ENCODE measurements around the gene CRMP1.
"Not testable (repeated sequence)": the region's sequence is repeated elsewhere in the genome, so short reads cannot be mapped to it uniquely, and the experiment has no call there.

Gene CRMP1

DNA sequence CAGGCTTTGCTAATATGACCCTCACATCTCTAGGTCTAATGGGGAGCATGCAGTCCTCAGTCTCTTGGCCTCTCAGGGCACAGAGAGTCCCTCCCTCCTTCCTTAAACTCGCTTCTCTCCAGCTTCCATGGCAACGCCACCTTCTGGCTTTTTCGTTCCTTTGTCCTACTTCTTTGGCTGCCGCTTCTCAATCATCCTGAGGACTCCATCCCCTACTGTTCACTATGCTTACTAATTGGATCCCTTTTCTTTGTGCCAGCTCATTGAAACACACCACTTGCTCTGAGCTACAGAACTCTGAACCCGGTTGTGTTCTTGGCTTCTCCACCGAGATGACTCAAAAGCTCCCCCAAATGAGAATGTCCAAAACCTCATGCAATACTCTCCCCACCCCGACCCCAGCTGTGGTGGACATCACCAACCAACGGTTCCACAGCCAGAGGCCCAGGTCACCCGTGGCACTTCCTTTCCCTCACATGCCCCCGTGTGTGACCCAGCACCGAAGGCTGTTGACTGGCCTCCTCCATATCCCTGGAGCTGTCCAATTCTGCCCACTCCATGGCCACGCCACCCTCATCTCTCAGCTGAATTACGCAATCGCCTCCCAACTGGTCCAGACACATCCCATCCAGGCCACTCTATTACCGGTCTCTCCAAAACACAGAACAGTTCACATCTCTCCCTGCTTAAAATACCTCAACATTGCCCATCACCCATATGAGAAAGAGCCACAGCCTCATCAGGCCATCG lies 34.7 kb downstream of the CRMP1 start:
- Mint-ChIP-seq H3K27me3 (peaks cover 6% of the 10 kb centered on the region), H3K27ac (no peak overlapping the region), H3K4me1 (peaks cover 1% of the 10 kb centered on the region), H3K4me3 (no peak overlapping the region), H3K9me3 (no peaks in the 10 kb centered on the region)
- ATAC-seq (no peak), DNase-seq (no peak)

DNA sequence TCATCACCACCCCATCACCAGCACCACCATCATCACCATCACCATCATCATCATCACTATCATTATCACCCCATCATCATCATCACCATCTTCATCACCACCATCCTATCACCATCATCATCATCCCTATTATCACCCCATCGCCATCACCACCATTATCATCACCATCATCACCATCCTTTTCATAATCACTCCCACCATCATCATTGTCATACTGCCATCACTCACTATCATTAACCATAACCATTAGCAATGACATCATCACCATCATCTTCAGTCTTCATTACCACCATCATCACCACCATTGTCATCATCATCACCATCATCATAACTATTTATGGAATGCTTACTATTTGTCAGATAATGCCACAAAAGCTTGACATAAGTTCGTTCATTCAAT lies 35.7 kb downstream of the CRMP1 start:
- H3K27ac Mint-ChIP-seq: no peak overlapping the region

DNA sequence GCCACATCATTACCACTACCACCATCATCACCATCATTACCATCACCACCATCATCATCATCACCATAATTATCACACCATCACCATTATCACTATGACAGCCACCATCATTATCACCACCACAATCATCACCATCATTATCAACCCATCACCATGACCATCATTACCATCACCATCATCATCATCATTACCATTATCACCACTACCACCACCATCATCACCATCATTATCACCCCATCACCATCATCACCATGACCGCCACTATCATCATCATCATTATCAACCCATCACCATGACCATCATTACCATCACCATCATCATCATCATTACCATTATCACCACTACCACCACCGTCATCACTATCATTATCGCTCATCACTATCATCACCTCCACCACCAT lies 36.5 kb downstream of the CRMP1 start:
- not testable (repeated sequence) for ATAC-seq, DNase-seq, H3K27me3 Mint-ChIP-seq, H3K4me1 Mint-ChIP-seq, H3K27ac Mint-ChIP-seq, H3K4me3 Mint-ChIP-seq, H3K9me3 Mint-ChIP-seq

More for the DNA sequence above, 35.7 kb downstream of the CRMP1 start:
- ATAC-seq: no peak
- Mint-ChIP-seq H3K27me3 (peaks cover 3% of the 10 kb centered on the region), H3K9me3 (no peaks in the 10 kb centered on the region), H3K4me3 (no peak overlapping the region), H3K4me1 (no peaks in the 10 kb centered on the region)
- no peak for DNase-seq

DNA sequence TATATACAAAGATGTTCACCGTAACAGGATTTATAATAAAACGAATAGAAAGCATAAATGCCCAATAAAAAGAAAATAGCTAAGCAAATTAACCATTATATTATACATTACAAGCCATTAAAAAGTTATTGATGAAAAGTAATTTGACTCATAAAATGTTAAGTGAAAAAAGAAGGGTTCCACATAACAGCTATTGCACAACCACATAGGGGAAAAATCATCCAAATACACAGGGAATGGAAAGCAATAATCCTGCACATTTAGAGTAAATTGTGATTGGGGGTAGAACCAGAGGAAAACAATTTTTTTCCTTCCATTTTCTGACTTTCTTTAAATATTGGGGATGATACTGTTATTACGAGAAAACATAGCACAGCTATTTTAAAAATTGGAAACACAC lies 38.0 kb downstream of the CRMP1 start:
- Mint-ChIP-seq H3K27ac (no peak overlapping the region), H3K4me3 (no peak overlapping the region), H3K27me3 (peaks cover 17% of the 10 kb centered on the region), H3K4me1 (no peaks in the 10 kb centered on the region), H3K9me3 (no peaks in the 10 kb centered on the region)
- DNase-seq (no peak), ATAC-seq (no peak)

DNA sequence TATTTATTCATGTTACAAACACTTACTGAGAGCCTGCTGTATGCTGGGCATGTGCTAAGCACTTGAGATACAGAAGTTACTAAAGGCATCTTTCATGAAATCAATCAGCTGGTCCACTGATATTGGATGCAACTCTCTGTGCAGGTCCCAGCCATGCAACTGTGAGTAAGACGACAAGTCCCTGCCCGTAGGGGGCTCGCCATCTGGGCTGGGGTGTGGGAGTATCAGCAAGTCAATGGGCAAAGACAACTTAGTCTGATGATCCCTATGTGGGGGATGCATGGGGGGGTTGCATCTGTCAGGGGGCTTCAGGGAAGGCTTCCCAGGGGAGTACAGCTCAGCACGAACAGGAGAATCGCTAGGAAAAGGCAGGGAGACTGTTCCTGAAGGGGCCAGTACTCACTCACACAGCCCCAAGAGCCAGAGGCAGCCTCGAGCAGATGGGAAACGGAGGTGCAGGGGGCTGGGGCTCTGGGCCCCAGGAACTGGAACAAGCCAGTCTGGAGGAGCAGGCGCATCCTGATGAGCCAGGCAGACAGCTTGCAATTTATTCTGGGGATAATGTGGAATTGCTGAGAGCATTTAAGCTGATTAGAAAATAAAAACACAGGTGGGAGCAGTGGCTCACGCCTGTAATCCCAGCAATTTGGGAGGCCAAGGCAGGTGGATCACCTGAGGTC lies 40.2 kb downstream of the CRMP1 start:
- no peak overlapping the region for H3K4me3 Mint-ChIP-seq
- DNase-seq (no peak), ATAC-seq (no peak)
- peaks cover 36% of the 10 kb centered on the region for H3K27me3 Mint-ChIP-seq
- H3K27ac Mint-ChIP-seq: no peak overlapping the region
- H3K4me1 Mint-ChIP-seq: no peaks in the 10 kb centered on the region
- no peaks in the 10 kb centered on the region for H3K9me3 Mint-ChIP-seq

DNA sequence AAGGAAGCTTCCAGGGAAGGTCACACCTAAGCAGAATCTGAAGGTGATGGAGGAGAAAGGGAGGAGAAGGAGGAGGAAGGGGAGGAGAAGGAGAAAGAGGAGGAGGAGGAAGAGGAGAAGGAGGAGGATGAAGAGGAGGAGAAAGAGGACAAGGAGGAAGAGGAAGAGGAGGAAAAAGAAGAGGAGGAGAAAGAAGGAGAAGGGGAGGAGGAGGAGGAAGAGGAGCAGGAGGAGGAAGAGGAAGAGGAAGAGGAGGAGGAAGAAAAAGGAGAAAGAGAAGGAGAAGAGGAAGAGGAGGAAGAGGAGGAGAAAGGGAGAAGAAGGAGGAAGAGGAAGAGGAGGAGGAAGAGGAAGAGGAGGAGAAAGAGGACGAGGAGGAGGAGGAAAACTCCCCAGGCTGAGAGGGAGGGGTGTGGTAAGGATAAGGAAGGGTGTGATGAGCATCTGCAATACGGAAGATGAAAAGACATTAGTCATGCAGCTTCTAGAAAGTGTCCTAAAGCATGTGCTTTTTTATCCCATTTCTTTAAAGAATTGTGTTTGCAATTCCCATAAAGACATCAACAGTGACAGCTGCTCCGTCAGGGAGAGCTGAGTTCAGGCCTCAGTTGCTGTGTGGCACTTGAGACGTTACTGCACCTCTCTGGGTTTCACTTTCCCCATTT lies 41.1 kb downstream of the CRMP1 start:
- H3K4me1 Mint-ChIP-seq: no peaks in the 10 kb centered on the region
- H3K27me3 Mint-ChIP-seq: peaks cover 38% of the 10 kb centered on the region
- H3K27ac Mint-ChIP-seq: no peak overlapping the region
- no peaks in the 10 kb centered on the region for H3K9me3 Mint-ChIP-seq
- DNase-seq (no peak), ATAC-seq (no peak)
- no peak overlapping the region for H3K4me3 Mint-ChIP-seq

DNA sequence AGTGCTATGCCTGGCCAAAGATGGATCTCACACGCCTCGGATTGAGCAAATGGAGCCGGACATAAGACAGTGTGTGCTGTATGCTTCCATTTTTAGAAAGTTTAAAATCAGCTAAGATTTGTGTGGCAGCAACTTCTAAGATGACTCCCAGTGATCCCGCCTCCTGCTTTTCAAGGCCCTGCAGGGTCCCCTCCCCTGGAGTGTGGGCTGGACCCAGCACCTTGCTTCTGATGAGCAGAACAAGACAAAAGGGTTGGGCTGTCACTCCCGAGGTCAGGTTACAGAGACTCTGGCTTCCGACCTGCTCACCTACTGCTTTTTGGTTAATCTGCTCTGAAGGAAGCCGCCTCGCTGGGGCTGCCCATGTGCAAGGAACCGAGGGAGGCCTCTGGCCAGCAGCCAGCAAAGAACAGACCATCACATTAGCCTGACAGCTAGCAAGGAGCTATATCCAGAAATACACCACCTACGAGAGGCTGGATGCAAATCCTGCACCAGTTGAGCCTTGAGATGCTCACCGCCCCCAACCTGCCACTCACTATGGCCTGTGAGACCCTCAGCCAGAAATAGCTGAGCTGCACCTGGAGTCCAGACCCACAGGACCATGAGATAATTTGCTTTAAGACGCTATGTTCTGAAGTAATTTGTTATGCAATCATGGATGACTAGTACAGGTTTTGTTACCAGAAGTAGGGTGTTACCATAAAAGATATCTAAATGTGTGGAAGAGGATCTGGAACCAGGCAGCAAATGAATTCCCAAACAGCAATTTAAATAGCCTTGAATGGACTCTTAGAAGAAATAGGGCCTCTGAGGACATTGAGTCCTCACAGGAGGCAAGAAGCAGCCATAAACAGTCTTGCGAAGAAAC lies 47.6 kb downstream of the CRMP1 start:
- H3K27ac Mint-ChIP-seq: no peak overlapping the region
- ATAC-seq (no peak), DNase-seq (no peak)
- no peaks in the 10 kb centered on the region for H3K4me1 Mint-ChIP-seq
- H3K4me3 Mint-ChIP-seq: no peak overlapping the region
- H3K9me3 Mint-ChIP-seq: no peaks in the 10 kb centered on the region
- H3K27me3 Mint-ChIP-seq: peaks cover 22% of the 10 kb centered on the region

DNA sequence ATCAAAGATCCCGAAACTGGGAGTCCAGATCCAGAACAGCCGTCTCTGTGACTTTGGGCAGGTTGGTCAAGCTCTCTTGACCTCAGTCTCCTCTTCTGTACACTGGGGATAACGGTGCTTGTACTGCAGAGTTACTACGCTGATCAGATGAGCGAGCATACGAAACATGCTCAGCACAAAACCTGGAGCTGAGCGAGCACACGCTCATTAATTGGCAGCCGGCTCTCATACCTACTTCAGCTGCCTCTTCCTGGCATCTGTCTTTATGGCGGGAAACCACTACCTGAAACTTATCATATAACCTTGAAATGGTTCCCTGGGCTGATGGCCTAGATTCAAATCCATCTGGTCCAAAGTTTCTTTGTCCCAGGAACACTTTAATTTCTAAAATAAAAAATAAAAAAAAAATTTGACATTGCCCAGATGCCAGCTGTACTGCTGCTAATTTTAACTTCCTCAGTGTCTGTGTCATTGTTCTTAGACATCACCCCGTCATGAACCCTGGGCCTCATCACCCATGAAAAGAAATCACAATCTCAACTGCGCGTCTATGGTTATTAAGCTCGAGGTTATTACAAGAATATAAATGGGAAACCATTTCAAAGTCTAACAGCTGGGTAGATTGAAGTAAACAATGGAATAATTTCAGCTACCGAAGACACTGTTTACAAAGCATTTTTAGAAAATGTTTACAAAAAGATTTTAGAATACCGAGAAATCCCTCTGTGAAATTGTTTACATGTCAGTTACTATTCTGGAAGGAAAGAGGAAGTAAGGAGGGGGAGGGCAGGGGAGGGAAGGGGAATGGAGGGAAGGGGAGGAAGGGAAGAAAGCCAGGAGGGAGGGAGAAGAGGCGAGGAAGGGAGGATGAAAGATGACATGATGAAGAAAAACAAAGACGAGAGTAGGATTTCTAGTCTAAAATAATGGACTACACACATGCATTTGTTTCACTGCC lies 49.0 kb downstream of the CRMP1 start:
- Mint-ChIP-seq H3K27me3 (peaks cover 10% of the 10 kb centered on the region), H3K9me3 (no peaks in the 10 kb centered on the region), H3K4me3 (no peak overlapping the region), H3K4me1 (no peaks in the 10 kb centered on the region), H3K27ac (no peak overlapping the region)
- DNase-seq (no peak), ATAC-seq (no peak)

DNA sequence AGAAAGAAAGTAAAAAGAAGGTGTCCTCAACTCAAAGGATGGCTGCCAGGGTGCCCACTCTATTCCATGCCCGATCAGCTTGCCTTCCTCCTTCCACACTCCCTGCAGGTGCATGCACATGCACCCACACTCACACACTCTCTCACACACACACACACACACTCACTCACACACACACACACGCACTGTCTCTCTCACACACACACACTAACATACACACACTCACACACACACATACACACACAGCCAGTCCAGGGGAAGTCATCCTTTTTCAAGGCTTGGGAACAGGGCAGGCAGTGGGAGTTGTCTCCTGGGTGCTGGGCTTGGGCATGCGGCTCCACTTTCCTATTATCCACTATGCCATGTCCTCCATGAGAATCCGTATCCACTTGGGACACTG lies 50.4 kb downstream of the CRMP1 start:
- Mint-ChIP-seq H3K4me3 (no peak overlapping the region), H3K27ac (no peak overlapping the region), H3K27me3 (no peaks in the 10 kb centered on the region), H3K4me1 (no peaks in the 10 kb centered on the region), H3K9me3 (no peaks in the 10 kb centered on the region)
- DNase-seq: no peak
- no peak for ATAC-seq

DNA sequence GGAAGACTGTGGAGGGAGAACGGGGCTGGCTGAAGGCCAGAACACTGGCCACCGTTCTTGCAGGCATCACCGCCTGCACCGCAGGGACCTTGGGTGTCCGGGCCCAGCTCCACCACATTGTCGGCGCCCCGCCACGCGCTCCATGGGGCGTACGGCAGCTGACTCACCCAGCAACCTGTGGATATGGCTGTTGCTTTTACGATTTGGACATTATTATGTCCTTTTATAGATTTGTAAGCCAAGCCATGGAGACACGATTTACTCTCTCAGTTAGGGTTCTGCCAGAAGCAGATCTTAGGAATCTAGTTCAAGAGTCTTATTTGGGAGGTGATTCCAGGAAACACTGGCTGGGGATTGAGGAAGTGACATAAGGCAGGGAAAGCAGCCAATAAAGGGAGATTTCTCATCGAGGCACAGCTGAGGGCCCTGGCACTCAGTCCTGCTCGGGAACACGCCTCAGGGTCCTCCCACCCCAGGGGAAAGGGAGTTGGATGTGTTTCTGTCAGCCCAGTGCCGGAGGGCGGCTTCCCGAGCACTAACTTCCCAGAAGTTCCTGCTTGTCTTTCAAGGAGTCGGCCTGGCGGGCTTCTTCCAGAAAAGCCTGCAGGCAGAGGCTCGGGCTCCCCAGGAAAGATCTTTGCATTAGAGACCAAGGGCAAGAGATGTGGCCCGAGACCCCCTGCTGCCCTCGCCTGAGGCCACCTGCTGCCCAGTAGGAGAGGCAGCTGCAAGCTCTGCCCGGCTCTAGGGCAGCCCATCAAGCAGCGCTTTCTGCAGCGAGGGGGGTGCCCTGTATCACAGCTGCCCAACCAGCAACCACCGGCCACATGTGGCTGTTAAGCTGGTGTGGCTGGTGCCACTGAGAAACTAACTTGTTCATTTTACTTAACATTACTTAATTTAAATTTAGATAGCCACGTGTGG lies 52.9 kb downstream of the CRMP1 start:
- Mint-ChIP-seq H3K27ac (no peak overlapping the region), H3K9me3 (no peaks in the 10 kb centered on the region), H3K4me1 (no peaks in the 10 kb centered on the region), H3K27me3 (no peaks in the 10 kb centered on the region), H3K4me3 (no peak overlapping the region)
- DNase-seq (no peak), ATAC-seq (no peak)

DNA sequence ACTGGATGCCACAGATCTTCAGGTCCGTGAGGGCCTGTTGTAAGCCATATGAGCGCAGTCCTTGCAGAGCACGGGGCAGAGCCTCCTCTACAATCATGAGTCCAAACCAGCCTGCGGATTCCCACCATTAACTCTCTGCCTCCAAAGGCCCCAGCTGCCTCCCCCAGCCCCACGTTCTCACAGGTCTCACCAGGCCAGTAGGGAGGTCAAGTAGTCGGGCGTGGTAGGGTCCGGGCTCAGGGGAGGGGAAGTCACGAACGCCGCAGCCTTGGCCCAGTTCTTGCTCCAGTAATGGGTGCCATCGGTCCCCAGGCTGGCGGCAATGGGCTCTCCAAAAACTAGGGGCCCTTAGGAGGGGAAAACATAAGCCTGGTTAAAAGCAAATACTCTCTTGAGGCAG lies 53.6 kb downstream of the CRMP1 start:
- no peak overlapping the region for H3K27ac Mint-ChIP-seq
- H3K27me3 Mint-ChIP-seq: no peaks in the 10 kb centered on the region
- H3K4me3 Mint-ChIP-seq: no peak overlapping the region
- H3K4me1 Mint-ChIP-seq: no peaks in the 10 kb centered on the region
- H3K9me3 Mint-ChIP-seq: no peaks in the 10 kb centered on the region
- no peak for DNase-seq
- ATAC-seq: no peak

DNA sequence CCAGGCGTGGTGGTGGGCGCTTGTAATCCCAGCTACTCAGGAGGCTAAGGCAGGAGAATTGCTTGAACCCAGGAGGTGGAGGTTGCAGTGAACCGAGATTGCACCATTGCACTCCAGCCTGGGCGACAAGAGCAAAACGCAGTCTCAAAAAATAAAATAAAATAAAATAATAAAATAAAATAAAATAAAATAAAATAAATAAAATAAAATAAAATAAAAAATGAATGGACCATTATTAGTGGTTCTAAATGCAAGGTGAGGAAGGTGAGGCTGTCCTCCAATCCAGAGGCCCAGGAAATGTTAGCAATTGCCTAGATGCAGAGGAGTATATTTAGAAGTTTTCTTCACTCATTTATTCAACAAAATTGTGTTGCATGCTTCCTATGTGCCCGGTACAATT lies 55.4 kb downstream of the CRMP1 start:
- not testable (repeated sequence) for H3K4me3 Mint-ChIP-seq, H3K27ac Mint-ChIP-seq, H3K27me3 Mint-ChIP-seq, DNase-seq, H3K9me3 Mint-ChIP-seq, ATAC-seq, H3K4me1 Mint-ChIP-seq

DNA sequence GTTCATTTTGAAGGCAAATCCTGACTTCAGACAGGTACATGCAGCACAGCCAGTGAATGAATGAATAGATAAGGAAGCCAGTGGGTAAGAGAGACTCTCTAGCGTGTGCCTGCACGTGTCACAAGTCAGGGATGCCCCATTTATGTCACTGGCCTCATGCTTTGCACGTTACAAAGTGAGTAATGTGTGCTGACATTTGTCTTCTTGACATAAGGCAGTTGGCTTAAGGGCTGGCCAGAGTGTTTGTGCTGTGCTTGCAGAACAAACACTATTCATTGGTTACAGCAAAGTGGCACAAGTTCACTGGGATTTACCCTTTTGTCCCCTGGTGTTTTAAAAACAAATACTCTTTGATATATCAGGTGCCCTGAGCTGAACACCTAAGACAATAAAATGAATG lies 55.9 kb downstream of the CRMP1 start:
- DNase-seq (no peak), ATAC-seq (no peak)
- Mint-ChIP-seq H3K4me3 (no peak overlapping the region), H3K4me1 (no peaks in the 10 kb centered on the region), H3K27ac (peak overlapping the region in 1 of 2 donors; percentile 9), H3K9me3 (no peaks in the 10 kb centered on the region), H3K27me3 (no peaks in the 10 kb centered on the region)

DNA sequence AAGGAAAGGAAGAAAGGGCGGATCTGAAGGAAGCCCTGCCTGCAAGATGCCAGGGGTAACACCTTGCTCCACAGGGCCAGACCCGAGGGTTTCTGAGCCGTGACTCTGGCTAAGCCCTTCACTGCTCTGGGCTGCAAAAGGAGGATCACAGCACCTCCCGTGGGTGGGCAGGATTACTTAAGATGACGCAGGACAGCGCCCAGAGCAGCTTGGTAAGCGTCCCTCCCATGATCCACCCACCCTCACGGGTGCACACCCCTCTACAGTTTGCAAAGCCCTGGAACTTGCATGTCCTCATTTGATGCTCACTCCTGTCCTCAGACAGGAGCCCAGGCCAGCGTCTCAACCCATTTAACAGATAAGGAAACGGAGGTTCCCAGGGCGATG lies 64.9 kb downstream of the CRMP1 start:
- Mint-ChIP-seq H3K9me3 (no peaks in the 10 kb centered on the region), H3K27me3 (peaks cover 22% of the 10 kb centered on the region), H3K4me1 (peaks cover 16% of the 10 kb centered on the region), H3K4me3 (no peak overlapping the region), H3K27ac (no peak overlapping the region)
- ATAC-seq (no peak), DNase-seq (no peak)

All from stimulated activated naive CD8-positive, alpha-beta T cell treated with anti-CD3 and anti-CD28 coated beads, Interleukin-15, amount 100 ng/mL, for 72 hours (primary cell).